ENCODE measurements around the gene ACOT4.

DNA sequence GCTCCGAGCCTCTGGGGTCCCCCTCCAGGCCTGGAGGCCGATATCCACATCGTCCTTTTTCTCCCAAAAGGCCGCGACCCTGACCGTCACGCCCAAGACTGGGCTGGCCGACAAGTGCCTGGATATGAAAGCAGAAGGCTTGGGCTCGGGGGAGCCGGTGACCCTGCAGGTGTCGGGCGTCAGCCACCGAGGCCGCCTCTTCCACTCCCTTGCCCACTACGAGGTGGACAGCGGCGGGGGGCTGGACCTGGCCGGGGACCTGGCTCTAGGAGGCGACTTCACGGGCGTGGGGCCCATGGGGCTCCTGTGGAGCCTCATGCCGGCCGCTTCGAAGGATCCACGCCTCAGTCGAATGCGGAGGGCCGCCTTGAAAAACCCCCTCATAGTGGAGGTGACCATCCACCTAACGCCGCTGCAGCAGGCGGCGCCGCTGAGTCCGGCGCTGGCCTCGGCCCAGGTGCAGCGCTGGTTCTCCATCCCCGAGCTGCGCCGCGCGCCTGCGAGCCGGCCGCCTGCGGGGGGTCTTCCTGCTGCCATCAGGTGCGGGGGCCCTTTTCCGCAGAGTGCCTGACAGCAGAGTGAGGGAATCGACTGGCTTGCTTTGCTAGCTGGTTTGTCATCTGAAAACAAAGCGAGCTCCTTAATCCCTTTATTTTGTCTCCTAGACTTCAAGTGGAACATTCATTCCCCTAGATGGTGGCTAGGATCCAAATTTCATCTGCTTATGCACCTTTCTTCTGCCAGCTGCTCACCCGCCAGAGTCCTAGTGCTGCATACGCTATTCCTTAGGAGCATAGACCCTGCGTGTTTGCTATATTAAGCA is 42.5 kb downstream of the ACOT4 start:
- no peak for TF ChIP-seq POLR2A (IDR thresholded peaks at IDR 0.05)
- TF ChIP-seq, protein P1, sequence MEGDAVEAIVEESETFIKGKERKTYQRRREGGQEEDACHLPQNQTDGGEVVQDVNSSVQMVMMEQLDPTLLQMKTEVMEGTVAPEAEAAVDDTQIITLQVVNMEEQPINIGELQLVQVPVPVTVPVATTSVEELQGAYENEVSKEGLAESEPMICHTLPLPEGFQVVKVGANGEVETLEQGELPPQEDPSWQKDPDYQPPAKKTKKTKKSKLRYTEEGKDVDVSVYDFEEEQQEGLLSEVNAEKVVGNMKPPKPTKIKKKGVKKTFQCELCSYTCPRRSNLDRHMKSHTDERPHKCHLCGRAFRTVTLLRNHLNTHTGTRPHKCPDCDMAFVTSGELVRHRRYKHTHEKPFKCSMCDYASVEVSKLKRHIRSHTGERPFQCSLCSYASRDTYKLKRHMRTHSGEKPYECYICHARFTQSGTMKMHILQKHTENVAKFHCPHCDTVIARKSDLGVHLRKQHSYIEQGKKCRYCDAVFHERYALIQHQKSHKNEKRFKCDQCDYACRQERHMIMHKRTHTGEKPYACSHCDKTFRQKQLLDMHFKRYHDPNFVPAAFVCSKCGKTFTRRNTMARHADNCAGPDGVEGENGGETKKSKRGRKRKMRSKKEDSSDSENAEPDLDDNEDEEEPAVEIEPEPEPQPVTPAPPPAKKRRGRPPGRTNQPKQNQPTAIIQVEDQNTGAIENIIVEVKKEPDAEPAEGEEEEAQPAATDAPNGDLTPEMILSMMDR (IDR thresholded peaks at IDR 0.05): no peak
- TF ChIP-seq POLR2AphosphoS5 (IDR thresholded peaks at IDR 0.05; ENCODE audit: insufficient read depth in 1 of 2, low read depth in 1 of 2): peak in 1 of 2 donors; percentile 36
